HepG2 (cell line): ENCODE measurements around the gene IFITM10. TPM values are rescaled to one million over a fixed set of nuclear protein-coding genes. Genes with fewer than 3 reads are reported as not detected.

ENCODE experiments used
- BCL3 ChIP-seq: sonication (generic); formaldehyde crosslinking; IDR thresholded peaks from 2 replicates; pipeline ENCODE4 v1.5.1; 2020; ENCODE audit warnings: mild to moderate bottlenecking, missing genetic modification reagents, moderate library complexity
- BCLAF1 ChIP-seq: fragments of 450-650 bp; IDR thresholded peaks from 2 replicates; pipeline ENCODE4 v1.6.1; 2017; ENCODE audit warnings: mild to moderate bottlenecking
- HES4 ChIP-seq: sonication (generic); formaldehyde crosslinking; IDR thresholded peaks from 2 replicates; pipeline ENCODE4 v1.9.0; 2021; ENCODE audit warnings: mild to moderate bottlenecking, missing genetic modification reagents, borderline replicate concordance
- JUN ChIP-seq: sonication (generic); formaldehyde crosslinking; IDR thresholded peaks from 2 replicates; pipeline ENCODE4 v1.4.0; 2020; ENCODE audit warnings: mild to moderate bottlenecking, missing genetic modification reagents
- MED13 ChIP-seq: sonication (generic); formaldehyde crosslinking; IDR thresholded peaks from 2 replicates; pipeline ENCODE4 v1.5.0; 2020; ENCODE audit warnings: missing genetic modification reagents
- MIER3 ChIP-seq: IDR thresholded peaks from 2 replicates; pipeline ENCODE4 v1.6.1; 2016; ENCODE audit warnings: missing compliant biosample characterization, borderline replicate concordance
- MXD4 ChIP-seq: IDR thresholded peaks from 2 replicates; pipeline ENCODE4 v1.6.1; 2016; ENCODE audit warnings: mild to moderate bottlenecking, missing biosample characterization, missing genetic modification reagents
- NFKB2 ChIP-seq: sonication (generic); formaldehyde crosslinking; IDR thresholded peaks from 2 replicates; pipeline ENCODE4 v1.4.0; 2020; ENCODE audit warnings: missing genetic modification reagents, borderline replicate concordance
- PHF5A ChIP-seq: IDR thresholded peaks from one replicate; pipeline ENCODE4 v1.6.1; 2018; ENCODE audit warnings: low read depth, missing genetic modification reagents; ENCODE audit not compliant: unreplicated experiment
- SOX13 ChIP-seq, 3 experiments: fragments of 450-650 bp in 1 of 3; sonication (generic) in 1 of 3; formaldehyde crosslinking in 1 of 3; IDR thresholded peaks in 2 of 3; conservative IDR thresholded peaks in 1 of 3; 2 replicates each; pipeline versions ENCODE4 v1.5.0 to v1.6.1; 2016 to 2020; ENCODE audit warnings: antibody characterized with exemption in 1 of 3, mild to moderate bottlenecking in 1 of 3, missing compliant biosample characterization in 1 of 3, missing genetic modification reagents in 1 of 3, moderate library complexity in 1 of 3
- SRSF4 ChIP-seq: fragments of 200-400 bp; formaldehyde crosslinking; IDR thresholded peaks from one replicate; pipeline ENCODE4 v1.6.1; 2018; ENCODE audit warnings: mild to moderate bottlenecking, low read depth, low read length, moderate library complexity; ENCODE audit not compliant: poor library complexity, severe bottlenecking
- TRAFD1 ChIP-seq: sonication (generic); formaldehyde crosslinking; IDR thresholded peaks from 2 replicates; pipeline ENCODE4 v1.5.1; 2020; ENCODE audit warnings: missing genetic modification reagents, mild to moderate bottlenecking, borderline replicate concordance
- ZNF224 ChIP-seq: sonication (generic); formaldehyde crosslinking; IDR thresholded peaks from 2 replicates; pipeline ENCODE4 v1.5.0; 2020; ENCODE audit warnings: mild to moderate bottlenecking, missing genetic modification reagents
- ZNF350 ChIP-seq: sonication (generic); formaldehyde crosslinking; IDR thresholded peaks from 2 replicates; pipeline ENCODE4 v1.4.0; 2020; ENCODE audit warnings: mild to moderate bottlenecking, low read depth, missing genetic modification reagents, borderline replicate concordance
- ZNF496 ChIP-seq: sonication (generic); formaldehyde crosslinking; IDR thresholded peaks from 2 replicates; pipeline ENCODE4 v1.8.1; 2023; ENCODE audit warnings: mild to moderate bottlenecking, moderate library complexity, missing genetic modification reagents; ENCODE audit not compliant: insufficient replicate concordance
- ZNF530 ChIP-seq: sonication (generic); formaldehyde crosslinking; IDR thresholded peaks from 2 replicates; pipeline ENCODE4 v1.5.0; 2020; ENCODE audit warnings: low read depth, mild to moderate bottlenecking, missing genetic modification reagents
- polyA plus RNA-seq, 8 experiments: library from polyadenylated mRNA; depleted of rRNA in 3 of 8; stranded (reverse) in 7 of 8; unstranded in 1 of 8; fragments of >200 nt; fragmentation: Illumina TruSeq in 4 of 8; extraction: Trizol in 4 of 8; gene quantifications; 2 replicates each; pipeline versions ENCODE4 v1.2.1 to v1.2.3, GENCODE V29; 2011 to 2016; ENCODE audit warnings: low read depth in 4 of 8, missing spikeins in 1 of 8, mixed read lengths in 1 of 8; ENCODE audit not compliant: insufficient read depth in 1 of 8
- total RNA-seq, 5 experiments: library from RNA; depleted of rRNA; stranded (reverse); fragments of >200 nt; fragmentation: Illumina TruSeq; extraction: Trizol; gene quantifications; 2 replicates each; pipeline ENCODE4 v1.2.3, GENCODE V29; 2016; ENCODE audit warnings: low read depth in 1 of 5
- TF ChIP-seq, protein P1 (sequence below): sonication (generic); formaldehyde crosslinking; conservative IDR thresholded peaks from 2 replicates; pipeline ENCODE4 v1.8.1; 2023; ENCODE audit warnings: missing genetic modification reagents
- TF ChIP-seq, protein P2 (sequence below): sonication (generic); formaldehyde crosslinking; IDR thresholded peaks from 2 replicates; pipeline ENCODE4 v1.4.0; 2020; ENCODE audit warnings: mild to moderate bottlenecking, missing genetic modification reagents

Gene IFITM10
- total and polyA plus RNA-seq, 2 of the 13 experiments (the other 11 are each of a cell fraction or from before 2014, with no cell fraction given): 0.09 to 0.13 TPM

- TF ChIP-seq, protein P1, sequence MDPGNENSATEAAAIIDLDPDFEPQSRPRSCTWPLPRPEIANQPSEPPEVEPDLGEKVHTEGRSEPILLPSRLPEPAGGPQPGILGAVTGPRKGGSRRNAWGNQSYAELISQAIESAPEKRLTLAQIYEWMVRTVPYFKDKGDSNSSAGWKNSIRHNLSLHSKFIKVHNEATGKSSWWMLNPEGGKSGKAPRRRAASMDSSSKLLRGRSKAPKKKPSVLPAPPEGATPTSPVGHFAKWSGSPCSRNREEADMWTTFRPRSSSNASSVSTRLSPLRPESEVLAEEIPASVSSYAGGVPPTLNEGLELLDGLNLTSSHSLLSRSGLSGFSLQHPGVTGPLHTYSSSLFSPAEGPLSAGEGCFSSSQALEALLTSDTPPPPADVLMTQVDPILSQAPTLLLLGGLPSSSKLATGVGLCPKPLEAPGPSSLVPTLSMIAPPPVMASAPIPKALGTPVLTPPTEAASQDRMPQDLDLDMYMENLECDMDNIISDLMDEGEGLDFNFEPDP: no peak
- TF ChIP-seq TRAFD1 (CRISPR knock-in tag) (no peak), MED13 (peak; percentile 99), HES4 (CRISPR knock-in tag) (no peak; the same call in none of the 2 replicates), PHF5A (CRISPR knock-in tag) (no peak), BCLAF1 (no peak), ZNF350 (peak; percentile 93), ZNF530 (CRISPR knock-in tag) (no peak), JUN (CRISPR knock-in tag) (peak; percentile 17; the same call in 1 of the 2 replicates), SOX13 (IDR thresholded peaks at IDR 0.05) (peak; percentile 72), SOX13 (CRISPR knock-in tag; conservative IDR thresholded peaks at IDR 0.05 in 1 of 2, IDR thresholded peaks at IDR 0.05 in 1 of 2) (peak in 1 of 2 experiments; percentile 92; a peak in 2 of 4 replicates), ZNF224 (no peak), NFKB2 (CRISPR knock-in tag) (peak; percentile 70; the same call in 1 of the 2 replicates), ZNF496 (CRISPR knock-in tag) (no peak), MXD4 (peak; percentile 91), SRSF4 (no peak), MIER3 (CRISPR knock-in tag) (peak; percentile 62; the same call in 1 of the 2 replicates), BCL3 (CRISPR knock-in tag) (peak; percentile 75)
- TF ChIP-seq, protein P2, sequence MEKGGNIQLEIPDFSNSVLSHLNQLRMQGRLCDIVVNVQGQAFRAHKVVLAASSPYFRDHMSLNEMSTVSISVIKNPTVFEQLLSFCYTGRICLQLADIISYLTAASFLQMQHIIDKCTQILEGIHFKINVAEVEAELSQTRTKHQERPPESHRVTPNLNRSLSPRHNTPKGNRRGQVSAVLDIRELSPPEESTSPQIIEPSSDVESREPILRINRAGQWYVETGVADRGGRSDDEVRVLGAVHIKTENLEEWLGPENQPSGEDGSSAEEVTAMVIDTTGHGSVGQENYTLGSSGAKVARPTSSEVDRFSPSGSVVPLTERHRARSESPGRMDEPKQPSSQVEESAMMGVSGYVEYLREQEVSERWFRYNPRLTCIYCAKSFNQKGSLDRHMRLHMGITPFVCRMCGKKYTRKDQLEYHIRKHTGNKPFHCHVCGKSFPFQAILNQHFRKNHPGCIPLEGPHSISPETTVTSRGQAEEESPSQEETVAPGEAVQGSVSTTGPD (CRISPR knock-in tag): peak; percentile 25
Observed at GRCh38 chr11:1691026-1691877, 59.1 kb downstream of the IFITM10 start (continued).
